A673 (cell line): ENCODE data around the gene MYCBPAP.

ENCODE experiments used
- EZH2 ChIP-seq: fragments of 200-600 bp; sonication (generic); IDR thresholded peaks from 2 replicates; pipeline ENCODE4 v1.6.1; 2017; ENCODE audit warnings: borderline replicate concordance, low read depth, mild to moderate bottlenecking, mixed read lengths, antibody characterized with exemption, low read length; ENCODE audit not compliant: poor library complexity, severe bottlenecking
- TF ChIP-seq, protein P1 (sequence below): fragments of 300-800, 200-600 bp; sonication (generic); conservative IDR thresholded peaks from 2 replicates; pipeline ENCODE4 v1.5.1; 2017; ENCODE audit warnings: low read depth, mild to moderate bottlenecking, antibody characterized with exemption, low read length, moderate library complexity, mixed read lengths

DNA sequence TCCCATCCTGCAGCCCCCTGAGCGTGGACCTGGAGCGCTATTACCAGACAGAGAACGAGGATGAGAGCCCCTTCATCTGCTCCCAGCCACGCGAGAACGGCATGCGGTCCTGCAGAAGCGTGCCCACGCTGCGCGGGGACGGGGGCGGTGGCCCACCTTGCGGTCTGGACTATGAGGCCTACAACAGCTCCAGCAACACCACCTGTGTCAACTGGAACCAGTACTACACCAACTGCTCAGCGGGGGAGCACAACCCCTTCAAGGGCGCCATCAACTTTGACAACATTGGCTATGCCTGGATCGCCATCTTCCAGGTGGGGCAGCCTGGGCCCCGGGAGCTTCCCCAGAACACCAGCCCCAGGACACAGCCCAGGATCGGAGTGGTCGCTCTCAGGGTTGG, 64.3 kb downstream of the MYCBPAP start:
- TF ChIP-seq, protein P1, sequence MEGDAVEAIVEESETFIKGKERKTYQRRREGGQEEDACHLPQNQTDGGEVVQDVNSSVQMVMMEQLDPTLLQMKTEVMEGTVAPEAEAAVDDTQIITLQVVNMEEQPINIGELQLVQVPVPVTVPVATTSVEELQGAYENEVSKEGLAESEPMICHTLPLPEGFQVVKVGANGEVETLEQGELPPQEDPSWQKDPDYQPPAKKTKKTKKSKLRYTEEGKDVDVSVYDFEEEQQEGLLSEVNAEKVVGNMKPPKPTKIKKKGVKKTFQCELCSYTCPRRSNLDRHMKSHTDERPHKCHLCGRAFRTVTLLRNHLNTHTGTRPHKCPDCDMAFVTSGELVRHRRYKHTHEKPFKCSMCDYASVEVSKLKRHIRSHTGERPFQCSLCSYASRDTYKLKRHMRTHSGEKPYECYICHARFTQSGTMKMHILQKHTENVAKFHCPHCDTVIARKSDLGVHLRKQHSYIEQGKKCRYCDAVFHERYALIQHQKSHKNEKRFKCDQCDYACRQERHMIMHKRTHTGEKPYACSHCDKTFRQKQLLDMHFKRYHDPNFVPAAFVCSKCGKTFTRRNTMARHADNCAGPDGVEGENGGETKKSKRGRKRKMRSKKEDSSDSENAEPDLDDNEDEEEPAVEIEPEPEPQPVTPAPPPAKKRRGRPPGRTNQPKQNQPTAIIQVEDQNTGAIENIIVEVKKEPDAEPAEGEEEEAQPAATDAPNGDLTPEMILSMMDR, result no peak
- TF ChIP-seq EZH2, result no peak
